Esophagus squamous epithelium (tissue), 4 donors: ENCODE measurements around the gene SH3BP2.

ENCODE experiments used
- POLR2A ChIP-seq, 4 donors: fragments of 450-650 bp; IDR thresholded peaks; one replicate each; pipeline ENCODE4 v1.6.1; 2017; ENCODE audit warnings: antibody characterized with exemption in 4 of 4, mild to moderate bottlenecking in 4 of 4, moderate library complexity in 3 of 4
- TF ChIP-seq, protein P1 (sequence below), 6 experiments: fragments of 450-650 bp in 4 of 6; fragments of 200-600 bp in 2 of 6; sonication (generic) in 2 of 6; IDR thresholded peaks; one replicate each; pipeline ENCODE4 v1.5.1; 2016 to 2019; ENCODE audit warnings: antibody characterized with exemption in 6 of 6, mild to moderate bottlenecking in 4 of 6, moderate library complexity in 4 of 6

DNA sequence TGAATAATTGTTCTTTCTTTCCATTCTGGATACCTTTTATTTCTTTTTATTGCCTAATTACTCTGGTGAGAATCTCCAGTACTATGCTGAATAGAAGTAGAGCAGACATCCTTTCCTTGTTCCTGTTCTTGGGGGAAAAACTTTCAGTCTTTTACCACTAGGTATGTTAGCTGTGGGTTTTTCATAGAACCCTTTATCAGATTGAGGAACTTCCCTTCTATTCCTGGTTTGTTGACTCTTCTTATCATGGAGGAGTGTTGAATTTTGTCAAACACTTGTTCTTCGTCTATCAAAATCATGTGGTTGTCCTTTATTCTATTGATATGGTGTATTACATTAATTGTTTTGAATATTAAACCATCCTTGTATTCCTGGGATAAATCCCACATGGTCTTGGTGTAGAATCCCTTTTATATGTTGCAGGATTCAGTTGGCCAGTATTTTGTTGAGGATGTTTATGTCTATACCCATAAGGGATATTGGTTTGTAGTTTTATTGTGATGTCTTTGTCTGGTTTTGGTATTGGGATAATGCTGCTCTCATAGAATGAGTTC is 23.6 kb downstream of the SH3BP2 start:
- TF ChIP-seq, protein P1, sequence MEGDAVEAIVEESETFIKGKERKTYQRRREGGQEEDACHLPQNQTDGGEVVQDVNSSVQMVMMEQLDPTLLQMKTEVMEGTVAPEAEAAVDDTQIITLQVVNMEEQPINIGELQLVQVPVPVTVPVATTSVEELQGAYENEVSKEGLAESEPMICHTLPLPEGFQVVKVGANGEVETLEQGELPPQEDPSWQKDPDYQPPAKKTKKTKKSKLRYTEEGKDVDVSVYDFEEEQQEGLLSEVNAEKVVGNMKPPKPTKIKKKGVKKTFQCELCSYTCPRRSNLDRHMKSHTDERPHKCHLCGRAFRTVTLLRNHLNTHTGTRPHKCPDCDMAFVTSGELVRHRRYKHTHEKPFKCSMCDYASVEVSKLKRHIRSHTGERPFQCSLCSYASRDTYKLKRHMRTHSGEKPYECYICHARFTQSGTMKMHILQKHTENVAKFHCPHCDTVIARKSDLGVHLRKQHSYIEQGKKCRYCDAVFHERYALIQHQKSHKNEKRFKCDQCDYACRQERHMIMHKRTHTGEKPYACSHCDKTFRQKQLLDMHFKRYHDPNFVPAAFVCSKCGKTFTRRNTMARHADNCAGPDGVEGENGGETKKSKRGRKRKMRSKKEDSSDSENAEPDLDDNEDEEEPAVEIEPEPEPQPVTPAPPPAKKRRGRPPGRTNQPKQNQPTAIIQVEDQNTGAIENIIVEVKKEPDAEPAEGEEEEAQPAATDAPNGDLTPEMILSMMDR (IDR thresholded peaks at IDR 0.05), result no peak
- no peak for TF ChIP-seq POLR2A (IDR thresholded peaks at IDR 0.05)
